GM12875 (cell line): ENCODE data around the gene ZMYM2.

Experiments used
- H3K4me3 ChIP-seq: one replicate; pipeline ENCODE4 v1.5.1; 2011; ENCODE audit warnings: low read depth, low read length, control low read depth
- CTCF ChIP-seq: IDR thresholded peaks from 2 replicates; pipeline ENCODE4 v1.5.1; 2011; ENCODE audit warnings: low read depth, mild to moderate bottlenecking, control low read depth, inconsistent platforms, low read length, moderate library complexity, borderline replicate concordance; ENCODE audit not compliant: insufficient read depth

ZMYM2 gene

GRCh38 chr13:19955873-19956559 lies 2.5 kb upstream of the ZMYM2 start:
- no peak for TF ChIP-seq CTCF
- no peak overlapping the region for H3K4me3 ChIP-seq

- TF ChIP-seq CTCF: peak; percentile 61; the same call in 1 of the 2 replicates
- H3K4me3 ChIP-seq: peak overlapping the region; percentile 76
Observed at GRCh38 chr13:19957320-19958154, 990 bp upstream of the ZMYM2 start.

- TF ChIP-seq CTCF: 0 out of 2 replicates have a peak, but pooled peaks have one; percentile 38
Observed at GRCh38 chr13:19959141-19959830, 759 bp downstream of the ZMYM2 start.

GRCh38 chr13:19959831-19960652 lies 1.5 kb downstream of the ZMYM2 start:
- TF ChIP-seq CTCF: peak; percentile 84

More at GRCh38 chr13:19959141-19959830, 759 bp downstream of the ZMYM2 start:
- H3K4me3 ChIP-seq: peak overlapping the region; percentile 64

GRCh38 chr13:19960653-19960976 lies 2.1 kb downstream of the ZMYM2 start:
- no peak for TF ChIP-seq CTCF
- no peak overlapping the region for H3K4me3 ChIP-seq

More at GRCh38 chr13:19959831-19960652, 1.5 kb downstream of the ZMYM2 start:
- peak overlapping the region; percentile 64 for H3K4me3 ChIP-seq

- no peak overlapping the region for H3K4me3 ChIP-seq
- TF ChIP-seq CTCF: no peak
Observed at GRCh38 chr13:19961489-19961888, 3.0 kb downstream of the ZMYM2 start.
